NB4 (cell line): ENCODE results near the gene GID8.

Experiments used
- DNase-seq: peaks from one replicate; pipeline ENCODE4 v3.0.0; 2010; ENCODE audit warnings: low read depth
- H3K4me3 ChIP-seq: one replicate; pipeline ENCODE4 v1.5.1; 2011; ENCODE audit warnings: mild to moderate bottlenecking, low read depth, low read length, moderate library complexity
- CTCF ChIP-seq: IDR thresholded peaks from one replicate; pipeline ENCODE4 v1.5.1; 2012; ENCODE audit warnings: low read depth, low read length
- MAX ChIP-seq: IDR thresholded peaks from 2 replicates; pipeline ENCODE4 v1.6.1; 2011; ENCODE audit warnings: low read depth, low read length
- MYC ChIP-seq: IDR thresholded peaks from 2 replicates; pipeline ENCODE4 v1.6.1; 2011; ENCODE audit warnings: low read depth, low read length
- POLR2A ChIP-seq: IDR thresholded peaks from 2 replicates; pipeline ENCODE4 v1.6.1; 2011; ENCODE audit warnings: mild to moderate bottlenecking; ENCODE audit not compliant: insufficient read length; ENCODE audit errors: extremely low read depth

GID8 gene

GRCh38 chr20:62995481-62995880 is 57.5 kb downstream of the GID8 start:
- H3K4me3 ChIP-seq, result no peak overlapping the region
- TF ChIP-seq CTCF (no peak), POLR2A (no peak)
- no peak for DNase-seq

- no peak for TF ChIP-seq POLR2A
- TF ChIP-seq MAX, result no peak
- TF ChIP-seq CTCF, result no peak
- no peak for TF ChIP-seq MYC
- DNase-seq, result no peak
- H3K4me3 ChIP-seq, result no peak overlapping the region
Observed at GRCh38 chr20:62995898-62996595, 58.1 kb downstream of the GID8 start.

GRCh38 chr20:62996596-62996982 is 58.6 kb downstream of the GID8 start:
- H3K4me3 ChIP-seq, result no peak overlapping the region
- TF ChIP-seq MYC, result no peak
- DNase-seq, result no peak

GRCh38 chr20:62997417-62998035 is 59.6 kb downstream of the GID8 start:
- peak; percentile 87 for TF ChIP-seq MAX
- peak; percentile 60 for TF ChIP-seq MYC
- no peak for TF ChIP-seq CTCF
- TF ChIP-seq POLR2A, result no peak
- DNase-seq, result peak; percentile 83

More at GRCh38 chr20:62997417-62998035, 59.6 kb downstream of the GID8 start:
- no peak overlapping the region for H3K4me3 ChIP-seq
